ENCODE measurements around the gene CARMIL1. TPM values are rescaled to one million over a fixed set of nuclear protein-coding genes. Genes with fewer than 3 reads are reported as not detected.

CARMIL1 gene
- total RNA-seq, 1 experiment from 2014 or later, result 25.2 TPM

DNA sequence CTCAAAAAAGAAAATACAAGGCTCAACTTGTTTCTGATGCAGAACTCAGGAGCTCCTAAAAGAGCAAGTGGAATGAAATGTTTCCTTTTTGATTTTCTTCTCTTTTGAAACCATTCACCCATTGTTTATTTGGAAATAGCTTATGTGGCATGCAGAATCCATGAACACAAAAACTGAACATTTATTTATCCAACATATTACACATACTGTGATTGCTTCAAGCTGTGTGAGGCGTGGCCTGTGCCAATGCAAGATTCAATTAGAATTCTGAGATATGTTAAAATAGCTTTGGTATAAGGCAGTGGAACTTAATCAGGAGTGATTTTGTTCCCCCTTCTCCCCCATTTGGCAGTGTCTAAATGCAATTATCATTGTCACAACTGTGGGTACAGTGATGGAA, 45.9 kb upstream of the CARMIL1 start:
- intact Hi-C loops (cut with micrococcal nuclease), result no loop called here
- peaks cover 9% of the 10 kb centered on the region for H3K4me1 Mint-ChIP-seq (ENCODE audit: insufficient read depth, unreplicated experiment)
- no peaks in the 10 kb centered on the region for H3K27me3 Mint-ChIP-seq (ENCODE audit: insufficient read depth, unreplicated experiment)
- ChIA-PET CTCF (interaction anchor here (0.6 to 3.1 kb wide), 3 partner anchors 10 to 323 kb away, joined by 4 to 12 read pairs (median 4); no protein-coding TSS in a partner anchor), POLR2A (interaction anchor here (0.6 kb wide), 1 partner anchor 389 kb away, joined by 3 read pairs; no protein-coding TSS in a partner anchor)
- no peaks in the 10 kb centered on the region for H3K36me3 Mint-ChIP-seq (ENCODE audit: insufficient read depth, unreplicated experiment)
- H3K27ac Mint-ChIP-seq (ENCODE audit: low read depth, unreplicated experiment), result no peak overlapping the region
- BruUV-seq (replicated peaks), result no TSS peak
- TF ChIP-seq, protein P1, sequence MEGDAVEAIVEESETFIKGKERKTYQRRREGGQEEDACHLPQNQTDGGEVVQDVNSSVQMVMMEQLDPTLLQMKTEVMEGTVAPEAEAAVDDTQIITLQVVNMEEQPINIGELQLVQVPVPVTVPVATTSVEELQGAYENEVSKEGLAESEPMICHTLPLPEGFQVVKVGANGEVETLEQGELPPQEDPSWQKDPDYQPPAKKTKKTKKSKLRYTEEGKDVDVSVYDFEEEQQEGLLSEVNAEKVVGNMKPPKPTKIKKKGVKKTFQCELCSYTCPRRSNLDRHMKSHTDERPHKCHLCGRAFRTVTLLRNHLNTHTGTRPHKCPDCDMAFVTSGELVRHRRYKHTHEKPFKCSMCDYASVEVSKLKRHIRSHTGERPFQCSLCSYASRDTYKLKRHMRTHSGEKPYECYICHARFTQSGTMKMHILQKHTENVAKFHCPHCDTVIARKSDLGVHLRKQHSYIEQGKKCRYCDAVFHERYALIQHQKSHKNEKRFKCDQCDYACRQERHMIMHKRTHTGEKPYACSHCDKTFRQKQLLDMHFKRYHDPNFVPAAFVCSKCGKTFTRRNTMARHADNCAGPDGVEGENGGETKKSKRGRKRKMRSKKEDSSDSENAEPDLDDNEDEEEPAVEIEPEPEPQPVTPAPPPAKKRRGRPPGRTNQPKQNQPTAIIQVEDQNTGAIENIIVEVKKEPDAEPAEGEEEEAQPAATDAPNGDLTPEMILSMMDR (IDR thresholded peaks at IDR 0.05; ENCODE audit: unreplicated experiment), result no peak
- no peak overlapping the region for H3K4me3 Mint-ChIP-seq (ENCODE audit: unreplicated experiment)
- no peak for DNase-seq (ENCODE audit: unreplicated experiment)
- no peaks in the 10 kb centered on the region for H3K9me3 Mint-ChIP-seq (ENCODE audit: unreplicated experiment)

DNA sequence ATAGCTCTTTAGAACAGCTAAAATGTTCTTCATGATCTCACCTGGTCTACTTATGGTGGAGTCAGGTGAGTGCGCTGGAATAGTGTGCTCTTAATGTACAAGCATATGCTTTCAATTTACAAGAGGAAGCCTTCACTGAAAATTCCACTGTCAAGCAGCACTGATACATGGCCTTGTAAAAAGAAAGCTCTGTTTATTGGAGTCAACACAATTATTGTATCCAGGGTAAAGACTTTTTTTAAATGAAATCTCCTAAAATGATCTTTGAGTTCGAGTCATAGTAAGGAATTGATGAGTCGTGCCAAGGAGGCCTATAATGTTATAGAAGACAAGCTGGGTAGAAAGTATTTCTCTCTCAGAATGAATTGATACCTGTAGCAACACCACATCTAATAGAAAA, 41.6 kb upstream of the CARMIL1 start:
- H3K36me3 Mint-ChIP-seq (ENCODE audit: insufficient read depth, unreplicated experiment), result no peaks in the 10 kb centered on the region

DNA sequence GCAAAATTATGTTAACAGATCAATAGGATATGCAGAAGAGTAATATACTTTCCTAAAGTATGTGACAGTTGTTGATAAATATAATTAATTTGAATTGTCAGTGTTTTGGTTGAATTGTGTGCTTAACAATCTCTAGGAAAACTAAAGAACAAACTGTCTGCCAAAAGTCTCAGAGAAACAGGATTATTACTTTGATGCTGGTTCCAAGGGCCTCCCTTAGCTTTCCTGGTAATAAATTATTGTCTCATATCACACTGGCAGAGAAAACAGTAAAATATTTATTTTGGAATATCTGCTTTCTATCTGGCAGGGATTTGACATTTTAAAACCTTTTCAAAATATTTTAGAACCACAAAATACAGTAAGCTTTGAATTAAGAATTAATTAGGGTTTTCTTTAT, 40.1 kb upstream of the CARMIL1 start:
- no peak for DNase-seq (ENCODE audit: unreplicated experiment)
- intact Hi-C loops (cut with micrococcal nuclease), result no loop called here
- BruUV-seq (replicated peaks), result no TSS peak
- ChIA-PET POLR2A (interaction anchor here (1.0 kb wide), 1 partner anchor 266 kb away, joined by 5 read pairs; no protein-coding TSS in a partner anchor), CTCF (no interaction called here)
- H3K27me3 Mint-ChIP-seq (ENCODE audit: insufficient read depth, unreplicated experiment), result no peaks in the 10 kb centered on the region
- no peaks in the 10 kb centered on the region for H3K9me3 Mint-ChIP-seq (ENCODE audit: unreplicated experiment)
- H3K4me1 Mint-ChIP-seq (ENCODE audit: insufficient read depth, unreplicated experiment), result no peaks in the 10 kb centered on the region
- no peaks in the 10 kb centered on the region for H3K36me3 Mint-ChIP-seq (ENCODE audit: insufficient read depth, unreplicated experiment)
- TF ChIP-seq, protein P1 (IDR thresholded peaks at IDR 0.05; ENCODE audit: unreplicated experiment), result no peak
- H3K4me3 Mint-ChIP-seq (ENCODE audit: unreplicated experiment), result no peak overlapping the region
- H3K27ac Mint-ChIP-seq (ENCODE audit: low read depth, unreplicated experiment), result no peak overlapping the region

More for the DNA sequence above, 41.6 kb upstream of the CARMIL1 start:
- no peak overlapping the region for H3K4me3 Mint-ChIP-seq (ENCODE audit: unreplicated experiment)
- H3K27me3 Mint-ChIP-seq (ENCODE audit: insufficient read depth, unreplicated experiment), result no peaks in the 10 kb centered on the region
- no peak overlapping the region for H3K27ac Mint-ChIP-seq (ENCODE audit: low read depth, unreplicated experiment)
- POLR2A ChIA-PET, result interaction anchor here (0.7 kb wide), 1 partner anchor 42 kb away, joined by 3 read pairs; the partner anchor contains the start of gene CARMIL1
- intact Hi-C loops (cut with micrococcal nuclease), result no loop called here
- TF ChIP-seq, protein P1 (IDR thresholded peaks at IDR 0.05; ENCODE audit: unreplicated experiment), result no peak
- CTCF ChIA-PET, result interaction anchor here (0.9 kb wide), 1 partner anchor 319 kb away, joined by 3 read pairs; no protein-coding TSS in a partner anchor
- no TSS peak for BruUV-seq (replicated peaks)
- DNase-seq (ENCODE audit: unreplicated experiment), result no peak
- no peaks in the 10 kb centered on the region for H3K9me3 Mint-ChIP-seq (ENCODE audit: unreplicated experiment)
- H3K4me1 Mint-ChIP-seq (ENCODE audit: insufficient read depth, unreplicated experiment), result no peaks in the 10 kb centered on the region

DNA sequence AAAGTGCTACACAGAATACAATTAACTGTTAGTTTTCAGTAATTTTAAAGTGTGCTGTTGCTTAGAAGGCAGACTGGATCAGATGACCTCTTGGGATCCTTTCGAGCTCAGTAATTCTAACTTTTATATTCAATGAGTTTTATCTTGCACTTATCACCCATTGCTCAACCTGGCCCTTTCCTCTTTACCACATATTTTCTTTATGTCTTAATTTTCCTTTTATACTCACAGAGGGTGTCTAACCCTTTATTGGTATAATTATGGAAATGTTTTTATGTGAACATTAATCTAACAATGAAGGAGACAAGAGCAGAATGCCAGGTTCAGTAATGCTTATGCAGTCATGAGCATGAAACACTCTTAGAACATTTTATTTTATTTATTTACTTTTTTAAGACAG, 39.7 kb upstream of the CARMIL1 start:
- no peak for DNase-seq (ENCODE audit: unreplicated experiment)
- intact Hi-C loops (cut with micrococcal nuclease), result no loop called here
- TF ChIP-seq, protein P1 (IDR thresholded peaks at IDR 0.05; ENCODE audit: unreplicated experiment), result no peak
- no TSS peak for BruUV-seq (replicated peaks)
- Mint-ChIP-seq H3K36me3 (ENCODE audit: insufficient read depth, unreplicated experiment) (no peaks in the 10 kb centered on the region), H3K9me3 (ENCODE audit: unreplicated experiment) (no peaks in the 10 kb centered on the region), H3K4me1 (ENCODE audit: insufficient read depth, unreplicated experiment) (no peaks in the 10 kb centered on the region), H3K27me3 (ENCODE audit: insufficient read depth, unreplicated experiment) (no peaks in the 10 kb centered on the region), H3K27ac (ENCODE audit: low read depth, unreplicated experiment) (no peak overlapping the region), H3K4me3 (ENCODE audit: unreplicated experiment) (no peak overlapping the region)
- CTCF ChIA-PET, result no interaction called here
- POLR2A ChIA-PET, result interaction anchor here (1.0 kb wide), 1 partner anchor 266 kb away, joined by 5 read pairs; no protein-coding TSS in a partner anchor
